Body of pancreas (tissue), 4 donors: ENCODE data around the gene CCDC154.

Experiments
- CTCF ChIP-seq, 7 experiments: fragments of 450-650 bp in 4 of 7; fragments of 200-600 bp in 3 of 7; sonication (generic) in 3 of 7; IDR thresholded peaks; one replicate each; pipeline ENCODE4 v1.5.1; 2016 to 2019; ENCODE audit warnings: antibody characterized with exemption in 7 of 7
- POLR2A ChIP-seq, 3 donors: fragments of 450-650 bp; IDR thresholded peaks; one replicate each; pipeline ENCODE4 v1.6.1; 2016; ENCODE audit warnings: antibody characterized with exemption in 3 of 3, mild to moderate bottlenecking in 2 of 3

GRCh38 chr16:1443403-1443973 lies 868 bp downstream of the CCDC154 start:
- TF ChIP-seq CTCF (IDR thresholded peaks at IDR 0.05), result peak in 1 of 7 experiments; percentile 23
- TF ChIP-seq POLR2A (IDR thresholded peaks at IDR 0.05), result no peak
